OCI-LY7 (cell line): ENCODE data around the gene CHCHD6. TPM values are rescaled to one million over a fixed set of nuclear protein-coding genes. Genes with fewer than 3 reads are reported as not detected.
A peak's percentile ranks its signal among the peaks of the same experiment; 100 is the strongest.

Source experiments
- BruUV-seq: library from RNA; stranded (reverse); fragments of 400-500 nt; replicated peaks from 2 replicates; lab custom pipeline; 2021; lab: Mats Ljungman, UMichigan
- CTCF ChIA-PET: fragments of 300-600 bp; sonication (Branson Sonifier 250); formaldehyde crosslinking; loops from one replicate; lab custom pipeline; 2022; ENCODE audit warnings: antibody characterized with exemption; ENCODE audit not compliant: unreplicated experiment; lab: Charles Lee
- POLR2A ChIA-PET: fragments of 300-600 bp; sonication (Branson Sonifier 250); formaldehyde crosslinking; loops from one replicate; lab custom pipeline; 2022; ENCODE audit warnings: antibody characterized with exemption; lab: Charles Lee
- DNase-seq: peaks from one replicate; pipeline ENCODE4 v3.0.0-alpha.2; 2015; ENCODE audit warnings: low spot score
- H2AFZ ChIP-seq: fragments of 200-600 bp; sonication (generic), shearing (Covaris generic); 2 replicates; pipeline ENCODE4 v1.6.1; 2014; ENCODE audit warnings: mild to moderate bottlenecking, antibody characterized with exemption, low read length, moderate library complexity
- H3K27ac ChIP-seq: fragments of 200-600 bp; sonication (generic); 2 replicates; pipeline ENCODE4 v1.5.1; 2014; ENCODE audit warnings: mixed run types, low read depth, mild to moderate bottlenecking, moderate library complexity, low read length, inconsistent platforms; ENCODE audit not compliant: poor library complexity, severe bottlenecking
- H3K36me3 ChIP-seq: fragments of 200-600 bp; sonication (generic); 2 replicates; pipeline ENCODE4 v1.6.1; 2014; ENCODE audit warnings: mild to moderate bottlenecking, antibody characterized with exemption, low read length, moderate library complexity, mixed read lengths; ENCODE audit not compliant: insufficient read depth
- H3K4me1 ChIP-seq: fragments of 200-600 bp; sonication (generic); 2 replicates; pipeline ENCODE4 v1.5.1; 2014; ENCODE audit warnings: mild to moderate bottlenecking, low read length; ENCODE audit not compliant: insufficient read depth, poor library complexity, severe bottlenecking
- H3K4me2 ChIP-seq: fragments of 200-600 bp; sonication (generic); 2 replicates; pipeline ENCODE4 v1.6.1; 2014; ENCODE audit warnings: mild to moderate bottlenecking, low read length
- H3K4me3 ChIP-seq: fragments of 200-600 bp; sonication (generic); 2 replicates; pipeline ENCODE4 v1.5.1; 2014; ENCODE audit warnings: mild to moderate bottlenecking, low read depth, low read length; ENCODE audit not compliant: poor library complexity, severe bottlenecking
- H3K79me2 ChIP-seq: fragments of 200-600 bp; sonication (generic); 2 replicates; pipeline ENCODE4 v1.6.1; 2016; ENCODE audit warnings: low read depth, mild to moderate bottlenecking, low read length, moderate library complexity, mixed read lengths; ENCODE audit not compliant: insufficient read depth
- H3K9me2 ChIP-seq: fragments of 200-600 bp; sonication (generic); 2 replicates; pipeline ENCODE4 v1.6.1; 2016; ENCODE audit warnings: mild to moderate bottlenecking, low read length, mixed read lengths; ENCODE audit not compliant: insufficient read depth
- H3K9me3 ChIP-seq: fragments of 200-600 bp; sonication (generic); 2 replicates; pipeline ENCODE4 v1.6.1; 2014; ENCODE audit warnings: mild to moderate bottlenecking, mixed run types, low read length, mixed read lengths
- H4K20me1 ChIP-seq: fragments of 200-600 bp; sonication (generic); 2 replicates; pipeline ENCODE4 v1.6.1; 2014; ENCODE audit warnings: mild to moderate bottlenecking, antibody characterized with exemption, low read length, moderate library complexity, mixed read lengths; ENCODE audit not compliant: insufficient read depth
- EZH2phosphoT487 ChIP-seq: fragments of 200-600 bp; sonication (generic); IDR thresholded peaks from 2 replicates; pipeline ENCODE4 v1.6.1; 2018; ENCODE audit warnings: low read depth, borderline replicate concordance, mild to moderate bottlenecking, mixed run types, antibody characterized with exemption, low read length, moderate library complexity, mixed read lengths
- intact Hi-C: fragments of 100-400 bp; cut with micrococcal nuclease; formaldehyde crosslinking; loops from one replicate; pipeline ENCODE4 v1.10.0; 2022; ENCODE audit not compliant: unreplicated experiment
- total RNA-seq, 2 experiments: library from RNA; depleted of rRNA in 1 of 2; stranded (reverse); fragments of >200 nt in 1 of 2; shearing (Covaris generic) in 1 of 2; gene quantifications; 2 replicates each; pipeline ENCODE4 v1.2.3, GENCODE V29; 2014 to 2022
- TF ChIP-seq, protein P1 (sequence below): fragments of 200-600 bp; sonication (generic); conservative IDR thresholded peaks from 2 replicates; pipeline ENCODE4 v1.5.1; 2014; ENCODE audit warnings: mild to moderate bottlenecking, antibody characterized with exemption, low read length, moderate library complexity, mixed read lengths

CHCHD6 gene
- total RNA-seq, 2 experiments from 2014 or later: 14.7 to 21.2 TPM

- ChIA-PET CTCF (no interaction called here), POLR2A (no interaction called here)
- DNase-seq: peak; percentile 59
- no TSS peak for BruUV-seq
- no peaks in the 10 kb centered on the region for H3K9me2 ChIP-seq
- H3K36me3 ChIP-seq: no peaks in the 10 kb centered on the region
- H2AFZ ChIP-seq: no peak overlapping the region; the same call in 1 of the 2 replicates
- no peaks in the 10 kb centered on the region for H4K20me1 ChIP-seq
- intact Hi-C loops: no loop called here
- TF ChIP-seq, protein P1, sequence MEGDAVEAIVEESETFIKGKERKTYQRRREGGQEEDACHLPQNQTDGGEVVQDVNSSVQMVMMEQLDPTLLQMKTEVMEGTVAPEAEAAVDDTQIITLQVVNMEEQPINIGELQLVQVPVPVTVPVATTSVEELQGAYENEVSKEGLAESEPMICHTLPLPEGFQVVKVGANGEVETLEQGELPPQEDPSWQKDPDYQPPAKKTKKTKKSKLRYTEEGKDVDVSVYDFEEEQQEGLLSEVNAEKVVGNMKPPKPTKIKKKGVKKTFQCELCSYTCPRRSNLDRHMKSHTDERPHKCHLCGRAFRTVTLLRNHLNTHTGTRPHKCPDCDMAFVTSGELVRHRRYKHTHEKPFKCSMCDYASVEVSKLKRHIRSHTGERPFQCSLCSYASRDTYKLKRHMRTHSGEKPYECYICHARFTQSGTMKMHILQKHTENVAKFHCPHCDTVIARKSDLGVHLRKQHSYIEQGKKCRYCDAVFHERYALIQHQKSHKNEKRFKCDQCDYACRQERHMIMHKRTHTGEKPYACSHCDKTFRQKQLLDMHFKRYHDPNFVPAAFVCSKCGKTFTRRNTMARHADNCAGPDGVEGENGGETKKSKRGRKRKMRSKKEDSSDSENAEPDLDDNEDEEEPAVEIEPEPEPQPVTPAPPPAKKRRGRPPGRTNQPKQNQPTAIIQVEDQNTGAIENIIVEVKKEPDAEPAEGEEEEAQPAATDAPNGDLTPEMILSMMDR: no peak
- TF ChIP-seq EZH2phosphoT487: no peak
- H3K79me2 ChIP-seq: no peaks in the 10 kb centered on the region
- peak overlapping the region; percentile 5; the same call in 1 of the 2 replicates for H3K4me2 ChIP-seq
- no peak overlapping the region for H3K4me3 ChIP-seq
- H3K4me1 ChIP-seq: peaks cover 14% of the 10 kb centered on the region
- H3K9me3 ChIP-seq: no peaks in the 10 kb centered on the region
- H3K27ac ChIP-seq: no peak overlapping the region
These were observed 207.4 kb downstream of the CHCHD6 start for GRCh38 chr3:126911162-126912026.

- POLR2A ChIA-PET: no interaction called here
These were observed 208.0 kb downstream of the CHCHD6 start for GRCh38 chr3:126912027-126912422.

More at GRCh38 chr3:126912027-126912422, 208.0 kb downstream of the CHCHD6 start:
- Histone ChIP-seq H3K4me3 (no peak overlapping the region), H3K4me2 (peak overlapping the region; percentile 5; the same call in 1 of the 2 replicates), H3K9me2 (no peaks in the 10 kb centered on the region), H3K36me3 (no peaks in the 10 kb centered on the region), H3K27ac (no peak overlapping the region), H3K9me3 (no peaks in the 10 kb centered on the region), H2AFZ (no peak overlapping the region; the same call in 1 of the 2 replicates), H3K4me1 (peaks cover 14% of the 10 kb centered on the region), H3K79me2 (no peaks in the 10 kb centered on the region), H4K20me1 (no peaks in the 10 kb centered on the region)
- intact Hi-C loops: no loop called here
- CTCF ChIA-PET: no interaction called here
- no TSS peak for BruUV-seq
- TF ChIP-seq EZH2phosphoT487: no peak
- TF ChIP-seq, protein P1: no peak
- DNase-seq: no peak
